Vagina (tissue), 2 donors: ENCODE measurements around the gene SLC43A1. TPM values are rescaled to one million over a fixed set of nuclear protein-coding genes. Genes with fewer than 3 reads are reported as not detected.

Experiments
- DNase-seq, 2 donors: peaks; one replicate each; pipeline ENCODE4 v3.0.0-alpha.2; 2017; ENCODE audit errors: extremely low spot score in 2 of 2
- H3K27ac ChIP-seq: fragments of 200-600 bp; sonication (generic); one replicate; pipeline ENCODE4 v1.5.1; 2019
- H3K27me3 ChIP-seq: fragments of 200-600 bp; sonication (generic); one replicate; pipeline ENCODE4 v1.5.1; 2019
- H3K36me3 ChIP-seq, 2 donors: fragments of 200-600 bp; sonication (generic); one replicate each; pipeline ENCODE4 v1.5.1; 2017 to 2019
- H3K4me1 ChIP-seq: fragments of 200-600 bp; sonication (generic); one replicate; pipeline ENCODE4 v1.5.1; 2019
- H3K4me3 ChIP-seq, 2 donors: fragments of 200-600 bp; sonication (generic); 1 replicate in 1 of 2; 2 replicates in 1 of 2; pipeline ENCODE4 v1.5.1; 2016 to 2019
- H3K9me3 ChIP-seq: fragments of 200-600 bp; sonication (generic); one replicate; pipeline ENCODE4 v1.5.1; 2019
- CTCF ChIP-seq, 3 experiments: fragments of 450-650 bp in 2 of 3; fragments of 200-600 bp in 1 of 3; sonication (generic) in 1 of 3; IDR thresholded peaks; one replicate each; pipeline ENCODE4 v1.5.1; 2017 to 2019; ENCODE audit warnings: antibody characterized with exemption in 3 of 3, mild to moderate bottlenecking in 2 of 3, moderate library complexity in 2 of 3
- POLR2A ChIP-seq, 2 donors: fragments of 450-650 bp; IDR thresholded peaks; one replicate each; pipeline ENCODE4 v1.6.1; 2017; ENCODE audit warnings: antibody characterized with exemption in 2 of 2, mild to moderate bottlenecking in 2 of 2, moderate library complexity in 2 of 2
- POLR2AphosphoS5 ChIP-seq, 2 donors: sonication (generic); formaldehyde crosslinking; IDR thresholded peaks; one replicate each; pipeline ENCODE4 v1.9.0; 2017; ENCODE audit warnings: antibody characterized with exemption in 2 of 2, mild to moderate bottlenecking in 2 of 2, low read depth in 1 of 2; ENCODE audit not compliant: insufficient read depth in 1 of 2
- intact Hi-C: fragments of 100-400 bp; cut with DNase I; formaldehyde crosslinking; loops from one replicate; pipeline ENCODE4 v1.15.1; 2023
- small RNA-seq: library from RNA; depleted of rRNA; stranded (forward); fragments of <200 nt; gene quantifications from one replicate; pipeline ENCODE3, GENCODE V24; 2016
- total RNA-seq: library from RNA; depleted of rRNA; stranded (reverse); fragments of >200 nt; gene quantifications from one replicate; pipeline ENCODE4 v1.2.3, GENCODE V29; 2016

SLC43A1 gene
- total RNA-seq, 1 donor from 2014 or later, result 22.6 TPM

DNA sequence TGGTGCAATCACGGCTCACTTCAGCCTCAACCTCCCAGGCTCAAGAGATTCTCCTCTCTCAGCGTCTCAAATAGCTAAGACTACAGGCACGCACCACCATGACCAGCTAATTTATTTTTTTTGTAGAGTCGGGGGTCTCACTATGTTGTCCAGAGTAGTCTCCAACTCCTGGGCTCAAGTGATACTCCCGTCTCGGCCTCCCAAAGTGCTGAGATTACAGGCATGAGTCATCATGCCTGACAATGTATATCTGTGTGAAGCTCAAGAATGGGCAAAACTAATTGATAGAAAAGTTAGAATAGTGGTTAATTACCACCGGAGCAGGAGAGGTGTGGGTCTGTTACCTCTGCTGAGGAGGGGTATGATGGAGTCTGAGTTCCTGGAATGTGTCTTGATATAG is 79.5 kb downstream of the SLC43A1 start:
- no peaks in the 10 kb centered on the region for H3K36me3 ChIP-seq
- no peaks in the 10 kb centered on the region for H3K9me3 ChIP-seq
- H3K4me3 ChIP-seq, result no peak overlapping the region
- intact Hi-C loops, result no loop called here
- TF ChIP-seq POLR2A (IDR thresholded peaks at IDR 0.05), result no peak
- TF ChIP-seq CTCF (IDR thresholded peaks at IDR 0.05), result no peak
- TF ChIP-seq POLR2AphosphoS5 (IDR thresholded peaks at IDR 0.05; ENCODE audit: insufficient read depth in 1 of 2, low read depth in 1 of 2), result no peak
- H3K27ac ChIP-seq, result no peak overlapping the region
- H3K27me3 ChIP-seq, result no peaks in the 10 kb centered on the region
- DNase-seq, result no peak
- H3K4me1 ChIP-seq, result peaks cover 15% of the 10 kb centered on the region

GRCh38 chr11:57434640-57435546 is 80.6 kb downstream of the SLC43A1 start:
- intact Hi-C loops, result no loop called here
- no peaks in the 10 kb centered on the region for H3K36me3 ChIP-seq
- TF ChIP-seq POLR2AphosphoS5 (IDR thresholded peaks at IDR 0.05; ENCODE audit: insufficient read depth in 1 of 2, low read depth in 1 of 2) (peak in 1 of 2 donors; percentile 89), CTCF (IDR thresholded peaks at IDR 0.05) (no peak)
- no peak for DNase-seq
- no peaks in the 10 kb centered on the region for H3K9me3 ChIP-seq
- H3K27ac ChIP-seq, result peak overlapping the region; percentile 53
- no peaks in the 10 kb centered on the region for H3K27me3 ChIP-seq
- peaks cover 15% of the 10 kb centered on the region for H3K4me1 ChIP-seq
- H3K4me3 ChIP-seq, result no peak overlapping the region

Small RNA genes lying within 50 kb of the gene (small RNA-seq; reads per million reads assigned to genes)
- gene RN7SL605P, result not detected
- gene RNA5SP341, result not detected

Other genes with a start within 250 kb of the SLC43A1 start
- gene TNKS1BP1, start 190.8 kb downstream of the SLC43A1 start, total RNA-seq, result 159 TPM
- gene SSRP1, start 179.8 kb downstream of the SLC43A1 start, total RNA-seq, result 85.4 TPM
- gene P2RX3, start 177.3 kb downstream of the SLC43A1 start, total RNA-seq, result not detected
- not detected for gene PRG3, start 134.6 kb downstream of the SLC43A1 start, total RNA-seq
- gene PRG2, start 125.1 kb downstream of the SLC43A1 start, total RNA-seq, result not detected
- 53.5 TPM for gene SLC43A3, start 88.6 kb downstream of the SLC43A1 start, total RNA-seq
- 2.0 TPM for gene RTN4RL2, start 55.2 kb downstream of the SLC43A1 start, total RNA-seq
- 45.2 TPM for gene TIMM10, start 15.1 kb upstream of the SLC43A1 start, total RNA-seq
- gene SMTNL1, start 21.9 kb upstream of the SLC43A1 start, total RNA-seq, result not detected
- gene UBE2L6, start 52.0 kb upstream of the SLC43A1 start, total RNA-seq, result 48.1 TPM
- gene SERPING1, start 82.0 kb upstream of the SLC43A1 start, total RNA-seq, result 779 TPM
- 2.7 TPM for gene YPEL4, start 134.2 kb upstream of the SLC43A1 start, total RNA-seq
- gene CLP1, start 142.1 kb upstream of the SLC43A1 start, total RNA-seq, result 10.8 TPM
- gene ZDHHC5, start 152.4 kb upstream of the SLC43A1 start, total RNA-seq, result 46.2 TPM
- 18.4 TPM for gene MED19, start 196.5 kb upstream of the SLC43A1 start, total RNA-seq
- gene TMX2, start 196.9 kb upstream of the SLC43A1 start, total RNA-seq, result 44.4 TPM
- 120 TPM for gene SELENOH, start 225.8 kb upstream of the SLC43A1 start, total RNA-seq
- gene BTBD18, start 236.1 kb upstream of the SLC43A1 start, total RNA-seq, result not detected
- 179 TPM for gene CTNND1, start 246.1 kb upstream of the SLC43A1 start, total RNA-seq